ENCODE results near the gene STPG1.

The STPG1 gene

GRCh38 chr1:24311234-24311633 lies 102.3 kb downstream of the STPG1 start:
- ChIA-PET POLR2A (no interaction called here), CTCF (interaction anchor here (1.2 kb wide), 1 partner anchor 276 kb away, joined by 3 read pairs; no protein-coding TSS in a partner anchor)
- DNase-seq (ENCODE audit: extremely low spot score): no peak
- no peak for TF ChIP-seq CTCF (IDR thresholded peaks at IDR 0.05; ENCODE audit: control extremely low read depth, extremely low read depth, low read depth, missing control alignments)

- DNase-seq (ENCODE audit: extremely low spot score): no peak
- TF ChIP-seq CTCF (IDR thresholded peaks at IDR 0.05; ENCODE audit: control extremely low read depth, extremely low read depth, low read depth, missing control alignments): no peak
- ChIA-PET CTCF (interaction anchor here (0.9 to 2.1 kb wide), 5 partner anchors 27 to 111 kb away, joined by 3 to 6 read pairs (median 3); no protein-coding TSS in a partner anchor), POLR2A (no interaction called here)
Observed at GRCh38 chr1:24309762-24310485, 103.7 kb downstream of the STPG1 start.

- CTCF ChIA-PET: interaction anchor here (1.1 to 2.1 kb wide), 3 partner anchors 83 to 110 kb away, joined by 5 to 6 read pairs (median 6); no protein-coding TSS in a partner anchor
- TF ChIP-seq CTCF (IDR thresholded peaks at IDR 0.05; ENCODE audit: control extremely low read depth, extremely low read depth, low read depth, missing control alignments): peak; percentile 10
- no peak for DNase-seq (ENCODE audit: extremely low spot score)
- POLR2A ChIA-PET: no interaction called here
Observed at GRCh38 chr1:24308365-24309015, 105.1 kb downstream of the STPG1 start.

All from GM10248 (cell line).